GM19438 (cell line): ENCODE data around the gene GOLGA6L10.
"Not testable (repeated sequence)": the region's sequence is repeated elsewhere in the genome, so short reads cannot be mapped to it uniquely, and the experiment has no call there.

Experiments
- ATAC-seq: cut with Tn5 transposase; IDR thresholded peaks from one replicate; pipeline ENCODE4 v1.9.1; 2021; ENCODE audit warnings: low read depth; ENCODE audit not compliant: unreplicated experiment

GOLGA6L10 gene

GRCh38 chr15:82301296-82302016 is 47.8 kb downstream of the GOLGA6L10 start:
- ATAC-seq: no peak

GRCh38 chr15:82300883-82301282 is 48.4 kb downstream of the GOLGA6L10 start:
- ATAC-seq: no peak

- not testable (repeated sequence) for ATAC-seq
Measured at GRCh38 chr15:82300326-82300725, 48.9 kb downstream of the GOLGA6L10 start.

- not testable (repeated sequence) for ATAC-seq
Measured at GRCh38 chr15:82299511-82299914, 49.8 kb downstream of the GOLGA6L10 start.

GRCh38 chr15:82298520-82298919 is 50.8 kb downstream of the GOLGA6L10 start:
- no peak for ATAC-seq

GRCh38 chr15:82298032-82298431 is 51.2 kb downstream of the GOLGA6L10 start:
- no peak for ATAC-seq

- ATAC-seq: no peak
Measured at GRCh38 chr15:82297546-82297945, 51.7 kb downstream of the GOLGA6L10 start.

- no peak for ATAC-seq
Measured at GRCh38 chr15:82294061-82294690, 55.1 kb downstream of the GOLGA6L10 start.

- no peak for ATAC-seq
Measured at GRCh38 chr15:82292271-82292670, 57.0 kb downstream of the GOLGA6L10 start.
